Tibial nerve (tissue), 4 donors: ENCODE data around the gene PPIH. TPM values are rescaled to one million over a fixed set of nuclear protein-coding genes. Genes with fewer than 3 reads are reported as not detected.
"Not testable (repeated sequence)": the region's sequence is repeated elsewhere in the genome, so short reads cannot be mapped to it uniquely, and the experiment has no call there.

Experiments
- DNase-seq, 2 donors: peaks; one replicate each; pipeline ENCODE4 v3.0.0-alpha.2; 2019; ENCODE audit warnings: low spot score in 2 of 2
- H3K27ac ChIP-seq, 4 donors: fragments of 200-600 bp; sonication (generic) in 3 of 4; one replicate each; pipeline ENCODE4 v1.5.1; 2017 to 2019; ENCODE audit warnings: mild to moderate bottlenecking in 1 of 4
- H3K27me3 ChIP-seq, 2 donors: fragments of 200-600 bp; sonication (generic) in 1 of 2; one replicate each; pipeline versions ENCODE4 v1.5.1 to v1.6.0; 2017 to 2019
- H3K36me3 ChIP-seq, 3 donors: fragments of 200-600 bp; sonication (generic); one replicate each; pipeline ENCODE4 v1.5.1; 2018 to 2019
- H3K4me1 ChIP-seq, 4 donors: fragments of 200-600 bp; sonication (generic) in 3 of 4; one replicate each; pipeline ENCODE4 v1.5.1; 2017 to 2019
- H3K4me3 ChIP-seq, 4 donors: fragments of 200-600 bp; sonication (generic) in 3 of 4; one replicate each; pipeline ENCODE4 v1.5.1; 2017 to 2019; ENCODE audit warnings: mild to moderate bottlenecking in 1 of 4, moderate library complexity in 1 of 4
- H3K9me3 ChIP-seq, 4 donors: fragments of 200-600 bp; sonication (generic) in 3 of 4; one replicate each; pipeline ENCODE4 v1.5.1; 2017 to 2019
- CTCF ChIP-seq, 5 experiments: fragments of 200-600 bp in 3 of 5; fragments of 450-650 bp in 2 of 5; sonication (generic) in 3 of 5; IDR thresholded peaks; one replicate each; pipeline ENCODE4 v1.5.1; 2016 to 2019; ENCODE audit warnings: antibody characterized with exemption in 5 of 5, mild to moderate bottlenecking in 3 of 5, moderate library complexity in 2 of 5
- EP300 ChIP-seq, 2 donors: sonication (generic); formaldehyde crosslinking; IDR thresholded peaks; one replicate each; pipeline ENCODE4 v1.6.1; 2017; ENCODE audit warnings: antibody characterized with exemption in 2 of 2, mild to moderate bottlenecking in 1 of 2
- POLR2A ChIP-seq, 2 donors: fragments of 450-650 bp; IDR thresholded peaks; one replicate each; pipeline ENCODE4 v1.6.1; 2017; ENCODE audit warnings: antibody characterized with exemption in 2 of 2, mild to moderate bottlenecking in 2 of 2, moderate library complexity in 2 of 2
- WGBS, 2 donors: methylation state at CpG; one replicate each; pipeline ENCODE4 v1.1.5; 2018; 5-methylcytosine and 5-hydroxymethylcytosine counted together
- total RNA-seq, 4 donors: library from RNA; depleted of rRNA; stranded (reverse); fragments of >200 nt; gene quantifications; one replicate each; pipeline ENCODE4 v1.1.0, GENCODE V29; 2016

The PPIH gene
- total RNA-seq, 4 donors from 2014 or later = 22.4 to 33.6 (median 28.1) TPM

DNA sequence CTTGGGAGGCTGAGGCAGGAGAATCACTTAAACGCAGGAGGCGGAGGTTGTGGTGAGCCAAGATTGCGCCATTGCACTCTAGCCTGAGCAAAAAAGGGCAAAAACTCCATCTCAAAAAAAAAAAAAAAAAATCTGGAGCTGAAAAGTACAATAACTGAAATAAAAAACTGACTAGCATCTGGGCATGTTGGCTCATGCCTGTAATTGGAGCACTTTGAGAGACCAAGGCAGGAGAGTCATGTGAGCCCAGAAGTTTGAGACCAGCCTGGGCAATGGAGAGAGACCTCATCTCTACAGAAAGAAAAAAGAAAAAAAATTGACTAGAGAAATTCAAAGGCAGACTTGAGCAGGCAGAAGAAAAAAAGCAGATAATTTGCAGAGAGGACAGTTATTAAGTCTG lies 63.7 kb downstream of the PPIH start:
- H3K36me3 ChIP-seq = peaks cover 0 to 9% (median 0%) of the 10 kb centered on the region in 3 donors
- TF ChIP-seq POLR2A (IDR thresholded peaks at IDR 0.05) = no peak
- no peak for TF ChIP-seq EP300 (IDR thresholded peaks at IDR 0.05)
- TF ChIP-seq CTCF (IDR thresholded peaks at IDR 0.05) = no peak
- WGBS, 2 donors = 94 to 100% methylated on average over 3 of the region's 3 CpGs

DNA sequence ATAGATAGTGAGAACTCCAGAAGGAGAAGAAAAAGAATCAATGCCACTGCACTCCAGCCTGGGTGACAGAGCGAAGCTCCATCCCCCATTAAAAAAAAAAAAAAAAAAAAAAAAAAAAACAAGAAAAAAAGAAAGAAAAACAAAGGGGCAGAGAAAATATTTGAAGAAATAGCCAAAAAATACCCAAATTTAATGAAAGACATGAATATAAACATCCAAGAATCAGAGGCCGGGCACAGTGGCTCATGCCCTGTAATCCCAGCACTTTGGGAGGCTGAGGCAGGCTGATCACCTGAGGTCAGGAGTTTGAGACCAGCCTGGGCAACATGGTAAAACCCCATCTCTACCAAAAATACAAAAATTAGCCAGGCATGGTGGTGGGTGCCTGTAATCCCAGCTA lies 64.2 kb downstream of the PPIH start:
- H3K27me3 ChIP-seq, H3K27ac ChIP-seq, H3K9me3 ChIP-seq, H3K36me3 ChIP-seq, H3K4me1 ChIP-seq, DNase-seq, H3K4me3 ChIP-seq: not testable (repeated sequence)
- 65 to 93% methylated on average over 2 of the region's 2 CpGs for WGBS, 2 donors

More for the DNA sequence above, 63.7 kb downstream of the PPIH start:
- Histone ChIP-seq H3K4me1 (no peaks in the 10 kb centered on the region), H3K27me3 (no peaks in the 10 kb centered on the region), H3K27ac (no peak overlapping the region), H3K9me3 (no peaks in the 10 kb centered on the region), H3K4me3 (no peak overlapping the region)
- DNase-seq = no peak

- Histone ChIP-seq H3K4me3 (no peak overlapping the region), H3K4me1 (no peaks in the 10 kb centered on the region), H3K27ac (no peak overlapping the region), H3K9me3 (no peaks in the 10 kb centered on the region), H3K27me3 (no peaks in the 10 kb centered on the region), H3K36me3 (no peaks in the 10 kb centered on the region)
- WGBS, 2 donors = 84 to 87% methylated on average over 6 of the region's 6 CpGs
- no peak for TF ChIP-seq EP300 (IDR thresholded peaks at IDR 0.05)
- TF ChIP-seq CTCF (IDR thresholded peaks at IDR 0.05) = no peak
- TF ChIP-seq POLR2A (IDR thresholded peaks at IDR 0.05) = no peak
- DNase-seq = no peak
These were observed 65.3 kb downstream of the PPIH start for GRCh38 chr1:42723511-42723910.

DNA sequence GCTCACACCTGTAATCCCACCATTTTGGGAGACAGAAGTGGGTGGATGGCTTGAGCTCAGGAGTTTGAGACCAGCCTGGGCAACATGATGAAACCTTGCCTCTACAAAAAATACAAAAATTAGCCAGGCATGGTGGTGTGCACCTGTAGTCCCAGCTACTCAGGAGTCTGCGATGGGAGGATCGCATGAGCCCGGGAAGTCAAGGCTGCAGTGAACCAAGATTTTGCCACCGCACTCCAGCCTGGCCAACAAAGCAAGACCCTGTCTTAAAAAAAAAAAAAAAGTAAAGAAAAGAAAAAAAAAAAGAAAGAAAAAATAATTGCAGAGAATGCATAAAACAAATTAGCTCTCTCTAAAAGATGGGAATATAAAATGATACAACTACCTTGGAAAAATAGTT lies 67.6 kb downstream of the PPIH start:
- not testable (repeated sequence) for H3K27me3 ChIP-seq, DNase-seq

More for the DNA sequence above, 67.6 kb downstream of the PPIH start:
- not testable (repeated sequence) for H3K4me3 ChIP-seq, H3K4me1 ChIP-seq, H3K9me3 ChIP-seq, H3K36me3 ChIP-seq, H3K27ac ChIP-seq
- WGBS, 2 donors = 90 to 98% methylated on average over 4 of the region's 4 CpGs

Other genes with a start within 250 kb of the PPIH start
- 1 to 10 TPM in 2 of 4 donors, under 1 TPM in 1, not detected in 1; 0.42 to 2.9 (median 1.3) TPM for gene ZMYND12, start 202.4 kb upstream of the PPIH start, total RNA-seq
- gene PPCS, start 201.9 kb upstream of the PPIH start, total RNA-seq = 10 to 100 TPM; 21.8 to 50.1 (median 43.0) TPM
- gene CCDC30, start 195.1 kb upstream of the PPIH start, total RNA-seq = 10 to 100 TPM in 1 of 4 donors, 1 to 10 TPM in 3; 2.7 to 13.3 (median 7.1) TPM
- 100 to 1,000 TPM; 377 to 579 (median 441) TPM for gene YBX1, start 24.0 kb downstream of the PPIH start, total RNA-seq
- 100 to 1,000 TPM; 136 to 259 (median 218) TPM for gene CLDN19, start 81.8 kb downstream of the PPIH start, total RNA-seq
- gene P3H1, start 108.6 kb downstream of the PPIH start, total RNA-seq = 10 to 100 TPM; 42.4 to 83.9 (median 65.1) TPM
- gene C1orf50, start 108.8 kb downstream of the PPIH start, total RNA-seq = 1 to 10 TPM; 3.0 to 8.4 (median 3.5) TPM
- under 1 TPM in 3 of 4 donors, not detected in 1; 0.21 to 0.30 (median 0.22) TPM for gene TMEM269, start 126.6 kb downstream of the PPIH start, total RNA-seq
- gene ERMAP, start 158.7 kb downstream of the PPIH start, total RNA-seq = 10 to 100 TPM in 2 of 4 donors, 1 to 10 TPM in 2; 4.1 to 14.2 (median 8.3) TPM
- 10 to 100 TPM; 18.6 to 76.0 (median 44.9) TPM for gene SVBP, start 159.0 kb downstream of the PPIH start, total RNA-seq
- gene ZNF691, start 188.2 kb downstream of the PPIH start, total RNA-seq = 10 to 100 TPM; 14.1 to 20.5 (median 16.9) TPM